HCT116 (cell line): Measurements from ENCODE around the gene KIF26B. TPM values are rescaled to one million over a fixed set of nuclear protein-coding genes. Genes with fewer than 3 reads are reported as not detected.
"Not testable (repeated sequence)": the region's sequence is repeated elsewhere in the genome, so short reads cannot be mapped to it uniquely, and the experiment has no call there.

ENCODE experiments used
- ATAC-seq: fragments of 200-7000 bp; cut with Tn5 transposase; 2 replicates; pipeline ENCODE4 v1.9.1; 2020; ENCODE audit warnings: mild to moderate bottlenecking, moderate library complexity
- BruUV-seq: library from RNA; stranded (reverse); fragments of 400-500 nt; replicated peaks from 2 replicates; lab custom pipeline; 2021; lab: Mats Ljungman, UMichigan
- CTCF ChIA-PET: fragments of 300-600 bp; sonication (Branson Sonifier 250); formaldehyde crosslinking; loops from one replicate; lab custom pipeline; 2021; ENCODE audit warnings: antibody characterized with exemption; lab: Charles Lee
- POLR2A ChIA-PET: fragments of 300-600, 350-600 bp; sonication (Branson Sonifier 250); formaldehyde crosslinking; loops from one replicate; lab custom pipeline; 2021; ENCODE audit warnings: antibody characterized with exemption; lab: Charles Lee
- RAD21 ChIA-PET, 2 experiments: fragments of 300-600 bp; sonication (Branson Sonifier 250); formaldehyde crosslinking; loops; one replicate each; lab custom pipeline; 2023; ENCODE audit warnings: low total read pairs in 2 of 2; ENCODE audit not compliant: uncharacterized antibody in 2 of 2, unreplicated experiment in 2 of 2, low non-redundant PET in 1 of 2; lab: Charles Lee
- DNase-seq: peaks from one replicate; pipeline ENCODE4 v3.0.0-alpha.2; 2010; ENCODE audit warnings: low read depth, low spot score
- H2AFZ ChIP-seq: fragments of 200-600 bp; shearing (Covaris generic), sonication (generic); 2 replicates; pipeline ENCODE4 v1.6.1; 2017; ENCODE audit warnings: low read depth, mixed run types, mixed read lengths, antibody characterized with exemption, low read length; ENCODE audit not compliant: poor library complexity, severe bottlenecking
- H3K27ac ChIP-seq: 2 replicates; pipeline ENCODE4 v1.5.1; 2012; ENCODE audit warnings: low read depth, low read length
- H3K27me3 ChIP-seq: fragments of 200-600 bp; sonication (generic); 2 replicates; pipeline ENCODE4 v1.6.1; 2016; ENCODE audit warnings: mixed run types, low read length, mixed read lengths; ENCODE audit not compliant: insufficient read depth
- H3K36me3 ChIP-seq, 2 experiments: fragments of 200-500 bp in 1 of 2; fragments of 200-600 bp in 1 of 2; sonication (Bioruptor generic) in 1 of 2; sonication (generic) in 1 of 2; 2 replicates each; pipeline versions ENCODE4 v1.5.1 to v1.6.1; 2014 to 2016; ENCODE audit warnings: low read length in 2 of 2, inconsistent platforms in 1 of 2, mixed read lengths in 1 of 2, mixed run types in 1 of 2; ENCODE audit not compliant: insufficient read depth in 2 of 2, control insufficient read depth in 1 of 2
- H3K4me1 ChIP-seq, 2 experiments: fragments of 200-600 bp in 1 of 2; sonication (generic) in 1 of 2; 2 replicates each; pipeline versions ENCODE4 v1.5.1 to v1.6.1; 2012 to 2017; ENCODE audit warnings: low read length in 2 of 2, inconsistent platforms in 1 of 2, mild to moderate bottlenecking in 1 of 2, mixed read lengths in 1 of 2, mixed run types in 1 of 2, moderate library complexity in 1 of 2; ENCODE audit not compliant: insufficient read depth in 2 of 2, control insufficient read depth in 1 of 2
- H3K4me2 ChIP-seq: fragments of 200-600 bp; sonication (generic); 2 replicates; pipeline ENCODE4 v1.6.1; 2017; ENCODE audit warnings: mixed run types, low read length, mixed read lengths
- H3K4me3 ChIP-seq, 2 experiments: fragments of 200-600 bp in 1 of 2; sonication (generic) in 1 of 2; replicated peaks in 1 of 2; 2 replicates each; pipeline ENCODE4 v1.5.1; 2011 to 2016; ENCODE audit warnings: low read length in 2 of 2, control low read depth in 1 of 2, low read depth in 1 of 2, mild to moderate bottlenecking in 1 of 2, mixed read lengths in 1 of 2, mixed run types in 1 of 2
- H3K79me2 ChIP-seq: fragments of 200-600 bp; sonication (generic); 2 replicates; pipeline ENCODE4 v1.6.1; 2017; ENCODE audit warnings: mild to moderate bottlenecking, mixed run types, low read length, moderate library complexity, mixed read lengths; ENCODE audit not compliant: insufficient read depth
- H3K9ac ChIP-seq: fragments of 200-600 bp; sonication (generic); 2 replicates; pipeline ENCODE4 v1.6.1; 2016; ENCODE audit warnings: low read length, mixed read lengths
- H3K9me2 ChIP-seq: fragments of 200-600 bp; sonication (generic), shearing (Covaris generic); 2 replicates; pipeline ENCODE4 v1.6.1; 2017; ENCODE audit warnings: mixed run types, mild to moderate bottlenecking, moderate library complexity; ENCODE audit not compliant: insufficient read depth
- H3K9me3 ChIP-seq, 2 experiments: fragments of 200-500 bp in 1 of 2; fragments of 200-600 bp in 1 of 2; sonication (Bioruptor generic) in 1 of 2; sonication (generic) in 1 of 2; 2 replicates each; pipeline ENCODE4 v1.6.1; 2014 to 2017; ENCODE audit warnings: low read length in 2 of 2, mixed read lengths in 2 of 2, inconsistent platforms in 1 of 2, low read depth in 1 of 2, mild to moderate bottlenecking in 1 of 2, mixed run types in 1 of 2, moderate library complexity in 1 of 2; ENCODE audit not compliant: control insufficient read depth in 1 of 2, insufficient read depth in 1 of 2
- H4K20me1 ChIP-seq: fragments of 200-600 bp; sonication (generic), shearing (Covaris generic); 2 replicates; pipeline ENCODE4 v1.6.1; 2017; ENCODE audit warnings: mixed run types, mild to moderate bottlenecking, moderate library complexity; ENCODE audit not compliant: insufficient read depth
- CBX3 ChIP-seq: IDR thresholded peaks from 2 replicates; pipeline ENCODE4 v1.6.1; 2012; ENCODE audit warnings: low read depth
- EGR1 ChIP-seq: IDR thresholded peaks from 2 replicates; pipeline ENCODE4 v1.6.1; 2012; ENCODE audit warnings: low read depth
- EZH2phosphoT487 ChIP-seq: fragments of 200-600 bp; IDR thresholded peaks from 2 replicates; pipeline ENCODE4 v1.6.1; 2018; ENCODE audit warnings: antibody characterized with exemption, borderline replicate concordance
- MAX ChIP-seq: IDR thresholded peaks from 2 replicates; pipeline ENCODE4 v1.6.1; 2012
- RAD21 ChIP-seq: IDR thresholded peaks from 2 replicates; pipeline ENCODE4 v1.6.1; 2012; ENCODE audit warnings: low read depth, mild to moderate bottlenecking
- ZFX ChIP-seq: fragments of 450-650 bp; IDR thresholded peaks from 2 replicates; pipeline ENCODE4 v1.6.1; 2017
- intact Hi-C: fragments of 100-400 bp; cut with micrococcal nuclease; formaldehyde crosslinking; loops from 2 replicates; pipeline ENCODE4 v1.10.0; 2022
- total RNA-seq: library from RNA; stranded (reverse); gene quantifications from one replicate; pipeline ENCODE4 v1.2.1, GENCODE V29; 2021; ENCODE audit not compliant: unreplicated experiment

The KIF26B gene
- total RNA-seq, 1 experiment from 2014 or later, result 0.49 TPM

GRCh38 chr1:245336984-245337355, 182.2 kb downstream of the KIF26B start:
- BruUV-seq, ATAC-seq: not testable (repeated sequence)

GRCh38 chr1:245337829-245338484, 183.2 kb downstream of the KIF26B start:
- no TSS peak for BruUV-seq
- ChIA-PET POLR2A (no interaction called here), RAD21 (no interaction called here), CTCF (no interaction called here)
- no peak for TF ChIP-seq MAX
- TF ChIP-seq ZFX, result no peak
- TF ChIP-seq EZH2phosphoT487, result no peak
- TF ChIP-seq RAD21, result no peak
- TF ChIP-seq EGR1, result no peak
- no peak for TF ChIP-seq CBX3
- Histone ChIP-seq H3K4me2 (no peak overlapping the region), H3K79me2 (no peaks in the 10 kb centered on the region), H3K4me3 (no peak overlapping the region), H2AFZ (no peak overlapping the region), H3K4me1 (peaks cover 0 to 7% of the 10 kb centered on the region in 2 experiments; a peak in 2 of 4 replicates), H3K27me3 (no peaks in the 10 kb centered on the region), H4K20me1 (no peaks in the 10 kb centered on the region), H3K9ac (no peak overlapping the region), H3K36me3 (no peaks in the 10 kb centered on the region), H3K27ac (no peak overlapping the region), H3K9me3 (no peaks in the 10 kb centered on the region), H3K9me2 (no peaks in the 10 kb centered on the region)
- intact Hi-C loops, result no loop called here
- DNase-seq, result no peak
- ATAC-seq, result no peak

More at GRCh38 chr1:245336984-245337355, 182.2 kb downstream of the KIF26B start:
- intact Hi-C loops, H3K27me3 ChIP-seq, POLR2A ChIA-PET, H3K4me1 ChIP-seq, H3K9ac ChIP-seq, H3K79me2 ChIP-seq, H2AFZ ChIP-seq, H3K36me3 ChIP-seq, CTCF ChIA-PET, H3K4me2 ChIP-seq, H3K9me2 ChIP-seq, DNase-seq, H4K20me1 ChIP-seq, H3K9me3 ChIP-seq, RAD21 ChIA-PET, H3K4me3 ChIP-seq, H3K27ac ChIP-seq: not testable (repeated sequence)
